Measurements from ENCODE around the gene FOXS1.

- no peak for TF ChIP-seq CTCF (IDR thresholded peaks at IDR 0.05)
- TF ChIP-seq POLR2A (IDR thresholded peaks at IDR 0.05) = no peak
Observed at GRCh38 chr20:31872406-31872805, 27.0 kb upstream of the FOXS1 start.

Measured in esophagus squamous epithelium (tissue), 4 donors.